CD4-positive, alpha-beta memory T cell (primary cell): ENCODE results near the gene TBPL1. TPM values are rescaled to one million over a fixed set of nuclear protein-coding genes. Genes with fewer than 3 reads are reported as not detected.

Source experiments
- CTCF ChIA-PET: fragments of 350-600 bp; sonication (Branson Sonifier 250); formaldehyde crosslinking; loops from one replicate; lab custom pipeline; 2021; ENCODE audit warnings: inconsistent platforms; ENCODE audit not compliant: partially characterized antibody; lab: Charles Lee
- POLR2A ChIA-PET: fragments of 350-600 bp; sonication (Branson Sonifier 250); formaldehyde crosslinking; loops from one replicate; lab custom pipeline; 2021; ENCODE audit not compliant: partially characterized antibody; lab: Charles Lee
- DNase-seq, 5 donors: peaks; one replicate each; pipeline versions ENCODE4 v3.0.0 to v3.0.0-alpha.2; 2020 to 2022; ENCODE audit warnings: mixed read lengths in 1 of 5
- H3K27ac ChIP-seq: one replicate; pipeline ENCODE4 v1.7.0; 2013; ENCODE audit warnings: low read depth, low read length
- H3K27me3 ChIP-seq: 2 replicates; pipeline ENCODE4 v1.7.0; 2013; ENCODE audit warnings: mild to moderate bottlenecking, low read length, moderate library complexity; ENCODE audit not compliant: insufficient read depth
- H3K36me3 ChIP-seq: 2 replicates; pipeline ENCODE4 v1.7.0; 2013; ENCODE audit warnings: mild to moderate bottlenecking, low read length, moderate library complexity; ENCODE audit not compliant: insufficient read depth
- H3K4me1 ChIP-seq: 2 replicates; pipeline ENCODE4 v1.7.0; 2013; ENCODE audit warnings: mild to moderate bottlenecking, low read length, moderate library complexity; ENCODE audit not compliant: insufficient read depth
- H3K4me3 ChIP-seq, 2 donors: one replicate each; pipeline ENCODE4 v1.7.0; 2013; ENCODE audit warnings: low read length in 2 of 2, mild to moderate bottlenecking in 1 of 2
- H3K9me3 ChIP-seq, 2 donors: one replicate each; pipeline ENCODE4 v1.7.0; 2013; ENCODE audit warnings: low read length in 2 of 2, control low read depth in 1 of 2; ENCODE audit not compliant: control insufficient read depth in 1 of 2
- H3K27ac Mint-ChIP-seq, 7 donors: one replicate each; pipeline ENCODE4 v1.8.0; 2020 to 2021; ENCODE audit warnings: mixed read lengths in 7 of 7, mild to moderate bottlenecking in 6 of 7, inconsistent platforms in 3 of 7, moderate library complexity in 3 of 7
- H3K27me3 Mint-ChIP-seq, 2 donors: one replicate each; pipeline ENCODE4 v1.8.0; 2020 to 2021; ENCODE audit warnings: mixed read lengths in 2 of 2
- H3K36me3 Mint-ChIP-seq, 2 donors: one replicate each; pipeline ENCODE4 v1.8.0; 2020 to 2021; ENCODE audit warnings: mixed read lengths in 2 of 2, inconsistent platforms in 1 of 2, mild to moderate bottlenecking in 1 of 2
- H3K4me1 Mint-ChIP-seq, 4 donors: one replicate each; pipeline ENCODE4 v1.8.0; 2020 to 2021; ENCODE audit warnings: mixed read lengths in 4 of 4, mild to moderate bottlenecking in 1 of 4
- H3K4me3 Mint-ChIP-seq, 8 donors: one replicate each; pipeline ENCODE4 v1.8.0; 2020 to 2021; ENCODE audit warnings: mixed read lengths in 8 of 8, mild to moderate bottlenecking in 7 of 8, moderate library complexity in 6 of 8, inconsistent platforms in 3 of 8
- H3K9me3 Mint-ChIP-seq, 8 donors: one replicate each; pipeline ENCODE4 v1.8.0; 2020 to 2021; ENCODE audit warnings: mixed read lengths in 8 of 8, mild to moderate bottlenecking in 5 of 8, inconsistent platforms in 3 of 8, moderate library complexity in 1 of 8
- intact Hi-C: fragments of 100-400 bp; cut with micrococcal nuclease; formaldehyde crosslinking; loops from one replicate; pipeline ENCODE4 v1.15.1; 2023
- polyA plus RNA-seq, 2 donors: library from polyadenylated mRNA; unstranded; fragments of 300-500 nt; fragmentation: Illumina TruSeq; gene quantifications; one replicate each; pipeline ENCODE4 v1.2.3, GENCODE V29; 2021
- total RNA-seq, 2 experiments: library from RNA; stranded (reverse); gene quantifications; one replicate each; pipeline ENCODE4 v1.2.3, GENCODE V29; 2021

Gene TBPL1
- total and polyA plus RNA-seq, 4 experiments from 2014 or later: 34.8 to 77.2 (median 47.2) TPM

DNA sequence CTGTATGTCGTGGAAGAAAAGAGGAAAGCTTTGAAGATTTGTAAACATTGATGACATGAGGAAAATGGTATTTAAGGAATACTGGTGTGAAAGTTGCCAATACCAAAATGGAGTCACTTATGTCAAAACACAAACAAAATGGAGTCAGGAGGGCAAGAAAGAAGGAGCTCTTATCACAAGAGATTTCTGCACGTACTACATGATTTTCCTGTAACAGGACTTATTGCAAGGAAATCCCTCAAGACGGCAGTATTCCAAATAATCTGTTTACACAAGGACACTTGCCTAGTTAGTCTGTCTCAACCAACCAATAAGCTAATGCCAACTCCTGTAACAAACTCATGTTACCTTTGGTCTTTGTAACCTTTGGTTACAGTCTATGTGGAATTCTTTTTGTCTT lies 69.6 kb downstream of the TBPL1 start:
- no peaks in the 10 kb centered on the region for H3K36me3 ChIP-seq
- H3K4me3 ChIP-seq: no peak overlapping the region
- POLR2A ChIA-PET: no interaction called here
- H3K36me3 Mint-ChIP-seq: no peaks in the 10 kb centered on the region
- H3K27ac ChIP-seq: no peak overlapping the region
- no peaks in the 10 kb centered on the region for H3K9me3 Mint-ChIP-seq
- no peaks in the 10 kb centered on the region for H3K4me1 ChIP-seq
- H3K27me3 Mint-ChIP-seq: peaks cover 6 to 7% of the 10 kb centered on the region in 2 donors
- no peaks in the 10 kb centered on the region for H3K9me3 ChIP-seq
- no peaks in the 10 kb centered on the region for H3K27me3 ChIP-seq
- intact Hi-C loops: no loop called here
- no peak overlapping the region for H3K4me3 Mint-ChIP-seq
- no peak overlapping the region for H3K27ac Mint-ChIP-seq
- H3K4me1 Mint-ChIP-seq: no peaks in the 10 kb centered on the region
- DNase-seq: no peak
- CTCF ChIA-PET: interaction anchor here (1.0 to 1.8 kb wide), 3 partner anchors 10 to 75 kb away, joined by 3 to 4 read pairs (median 3); no protein-coding TSS in a partner anchor

GRCh38 chr6:134026597-134026996 lies 73.6 kb downstream of the TBPL1 start:
- no peaks in the 10 kb centered on the region for H3K4me1 Mint-ChIP-seq
- H3K27me3 Mint-ChIP-seq: peaks cover 0 to 6% of the 10 kb centered on the region in 2 donors
- intact Hi-C loops: no loop called here
- no peak overlapping the region for H3K27ac Mint-ChIP-seq
- Histone ChIP-seq H3K27me3 (no peaks in the 10 kb centered on the region), H3K4me1 (no peaks in the 10 kb centered on the region), H3K4me3 (no peak overlapping the region), H3K27ac (no peak overlapping the region), H3K36me3 (no peaks in the 10 kb centered on the region), H3K9me3 (no peaks in the 10 kb centered on the region)
- no peaks in the 10 kb centered on the region for H3K9me3 Mint-ChIP-seq
- POLR2A ChIA-PET: no interaction called here
- CTCF ChIA-PET: interaction anchor here (1.1 to 3.3 kb wide), 2 partner anchors 37 to 53 kb away, joined by 5 to 12 read pairs; no protein-coding TSS in a partner anchor
- no peaks in the 10 kb centered on the region for H3K36me3 Mint-ChIP-seq
- no peak for DNase-seq
- H3K4me3 Mint-ChIP-seq: no peak overlapping the region

DNA sequence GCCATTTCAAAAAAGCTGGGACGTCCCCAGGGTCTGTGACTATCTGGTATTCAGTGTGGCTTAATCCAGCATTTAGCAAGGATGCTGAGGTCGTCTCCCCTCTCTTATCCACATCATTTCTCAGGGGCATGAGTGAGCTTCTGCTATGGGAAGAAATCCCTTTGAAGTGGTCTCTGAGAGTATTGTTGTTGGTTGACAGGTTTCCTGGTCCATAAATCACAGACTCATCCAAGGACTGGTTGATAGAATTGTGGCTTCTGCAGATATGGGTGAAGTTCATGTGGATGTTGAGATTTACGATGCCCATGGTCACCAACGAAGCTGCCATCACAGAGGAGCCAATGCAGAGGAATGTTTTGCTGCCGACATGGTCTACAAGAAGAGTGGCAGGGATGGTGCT lies 75.4 kb downstream of the TBPL1 start:
- Mint-ChIP-seq H3K27me3 (peaks cover 0 to 6% of the 10 kb centered on the region in 2 donors), H3K27ac (no peak overlapping the region), H3K4me1 (no peaks in the 10 kb centered on the region), H3K4me3 (no peak overlapping the region), H3K36me3 (no peaks in the 10 kb centered on the region), H3K9me3 (no peaks in the 10 kb centered on the region)
- Histone ChIP-seq H3K4me1 (no peaks in the 10 kb centered on the region), H3K9me3 (no peaks in the 10 kb centered on the region), H3K27ac (no peak overlapping the region), H3K27me3 (no peaks in the 10 kb centered on the region), H3K4me3 (no peak overlapping the region), H3K36me3 (no peaks in the 10 kb centered on the region)
- POLR2A ChIA-PET: no interaction called here
- DNase-seq: no peak
- CTCF ChIA-PET: no interaction called here
- intact Hi-C loops: no loop called here

DNA sequence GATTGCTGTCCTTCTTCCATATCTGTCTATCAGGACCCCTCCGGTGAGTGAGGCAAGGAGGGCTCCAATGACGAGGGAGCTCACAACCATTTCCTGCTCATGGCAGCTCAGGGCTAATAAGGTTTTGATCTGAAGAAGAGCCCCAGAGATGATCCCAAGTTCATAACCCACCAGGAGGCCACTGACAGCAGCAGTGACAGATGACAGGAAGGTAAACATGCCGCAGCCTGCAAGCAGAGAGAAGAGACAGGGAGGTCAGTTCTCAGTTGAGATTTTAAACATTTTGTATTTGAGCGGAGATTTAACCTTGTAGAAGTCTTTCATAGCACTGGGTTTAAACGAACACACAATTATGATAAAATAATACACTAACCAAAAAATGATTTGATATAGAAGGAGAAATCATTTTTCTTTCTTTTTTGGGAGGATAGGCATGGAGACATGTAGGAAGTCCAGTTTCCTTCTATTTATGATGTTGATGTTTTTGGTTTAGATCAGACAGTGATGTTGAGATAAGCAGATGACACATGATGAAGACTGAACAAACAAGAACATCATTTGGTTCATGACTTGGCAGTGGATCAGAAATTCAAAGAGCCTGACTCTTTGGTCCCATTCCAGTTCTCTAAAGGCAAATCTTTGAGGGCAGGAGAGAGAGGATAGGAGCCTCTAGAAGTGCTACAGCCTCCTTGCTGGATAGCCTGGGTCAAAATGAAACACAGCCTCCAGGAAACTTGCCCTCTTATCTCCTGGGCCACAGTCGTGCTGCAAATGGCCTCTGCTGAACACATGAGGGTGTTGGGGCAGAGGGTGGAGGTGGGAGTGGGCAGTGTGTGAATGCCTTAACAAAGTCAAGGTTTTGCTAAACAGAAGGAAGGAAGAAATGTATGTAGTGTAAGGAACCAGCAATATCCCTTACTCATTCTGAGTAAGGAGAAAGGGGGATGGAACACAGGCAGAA lies 76.8 kb downstream of the TBPL1 start:
- Mint-ChIP-seq H3K27me3 (peaks cover 0 to 4% of the 10 kb centered on the region in 2 donors), H3K4me1 (peaks cover 3 to 6% (median 5%) of the 10 kb centered on the region in 4 donors), H3K36me3 (no peaks in the 10 kb centered on the region), H3K27ac (no peak overlapping the region), H3K4me3 (no peak overlapping the region), H3K9me3 (no peaks in the 10 kb centered on the region)
- intact Hi-C loops: no loop called here
- Histone ChIP-seq H3K4me3 (no peak overlapping the region), H3K4me1 (peaks cover 5% of the 10 kb centered on the region), H3K36me3 (no peaks in the 10 kb centered on the region), H3K27me3 (no peaks in the 10 kb centered on the region), H3K9me3 (no peaks in the 10 kb centered on the region), H3K27ac (no peak overlapping the region)
- CTCF ChIA-PET: no interaction called here
- POLR2A ChIA-PET: no interaction called here
- no peak for DNase-seq

DNA sequence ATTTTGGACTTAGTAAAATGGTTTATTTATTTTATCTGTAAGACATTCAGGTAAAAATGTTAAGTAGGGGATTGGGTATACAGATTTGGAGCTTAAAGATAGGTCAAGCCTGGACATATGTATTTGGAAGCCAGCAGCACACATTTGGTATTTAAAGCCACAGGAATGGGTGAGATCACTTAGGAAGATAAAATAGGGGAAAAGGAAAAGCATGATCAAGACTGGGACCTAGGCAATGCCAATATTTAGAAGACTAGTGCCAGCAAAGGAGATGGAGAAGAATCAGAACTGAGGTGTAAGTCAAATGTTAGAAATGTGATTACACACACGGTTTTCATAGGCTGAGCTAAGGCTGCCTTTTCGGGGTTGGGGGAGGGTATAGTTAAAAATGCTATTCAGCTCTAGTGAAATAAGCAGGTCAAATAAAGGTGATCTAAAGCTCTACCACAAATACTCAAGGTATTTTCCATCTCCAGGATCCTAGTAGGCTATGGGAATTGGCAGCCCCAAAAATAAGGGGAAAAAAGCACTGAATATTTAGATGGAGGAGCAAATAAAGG lies 78.8 kb downstream of the TBPL1 start:
- Mint-ChIP-seq H3K36me3 (no peaks in the 10 kb centered on the region), H3K27me3 (peaks cover 0 to 4% of the 10 kb centered on the region in 2 donors), H3K27ac (no peak overlapping the region), H3K4me3 (no peak overlapping the region), H3K4me1 (peaks cover 4 to 17% (median 8%) of the 10 kb centered on the region in 4 donors), H3K9me3 (no peaks in the 10 kb centered on the region)
- DNase-seq: no peak
- intact Hi-C loops: no loop called here
- Histone ChIP-seq H3K4me3 (no peak overlapping the region), H3K9me3 (no peaks in the 10 kb centered on the region), H3K36me3 (no peaks in the 10 kb centered on the region), H3K4me1 (peaks cover 5% of the 10 kb centered on the region), H3K27me3 (no peaks in the 10 kb centered on the region), H3K27ac (no peak overlapping the region)
- POLR2A ChIA-PET: no interaction called here
- CTCF ChIA-PET: no interaction called here

DNA sequence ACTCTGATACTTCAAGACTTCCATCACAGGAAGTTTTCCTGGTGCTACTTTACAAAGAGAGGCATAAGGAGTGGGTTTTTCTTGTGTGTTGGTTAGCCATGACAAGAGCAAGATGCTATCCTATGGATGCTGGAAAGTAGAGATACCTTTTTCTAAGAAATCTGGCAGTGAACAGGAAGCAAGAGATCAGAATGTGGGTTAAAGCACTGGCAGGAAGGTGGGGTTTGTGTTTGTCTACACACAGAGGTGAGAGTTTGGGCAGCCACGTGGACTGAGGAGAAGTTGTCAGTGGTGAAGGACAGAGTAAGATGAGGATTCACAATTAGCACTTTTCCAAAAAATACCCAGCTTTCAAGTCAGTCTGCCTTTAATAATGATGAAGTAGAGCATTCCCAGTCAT lies 81.5 kb downstream of the TBPL1 start:
- DNase-seq: no peak

More for the DNA sequence above, 81.5 kb downstream of the TBPL1 start:
- Histone ChIP-seq H3K9me3 (no peaks in the 10 kb centered on the region), H3K4me1 (peaks cover 5% of the 10 kb centered on the region), H3K4me3 (no peak overlapping the region), H3K36me3 (no peaks in the 10 kb centered on the region), H3K27me3 (no peaks in the 10 kb centered on the region), H3K27ac (no peak overlapping the region)
- Mint-ChIP-seq H3K27ac (no peak overlapping the region), H3K27me3 (peaks cover 0 to 3% of the 10 kb centered on the region in 2 donors), H3K9me3 (no peaks in the 10 kb centered on the region), H3K4me1 (peaks cover 4 to 17% (median 8%) of the 10 kb centered on the region in 4 donors), H3K4me3 (no peak overlapping the region), H3K36me3 (no peaks in the 10 kb centered on the region)
- CTCF ChIA-PET: no interaction called here
- POLR2A ChIA-PET: no interaction called here
- intact Hi-C loops: no loop called here
